ENCODE data around the gene PRKAG2.
"Not testable (repeated sequence)": the region's sequence is repeated elsewhere in the genome, so short reads cannot be mapped to it uniquely, and the experiment has no call there.

PRKAG2 gene

GRCh38 chr7:151601521-151602305 lies 275.2 kb downstream of the PRKAG2 start:
- DNase-seq: no peak

- DNase-seq: no peak
Observed at GRCh38 chr7:151600331-151600730, 276.6 kb downstream of the PRKAG2 start.

- peak; percentile 72 for DNase-seq
Observed at GRCh38 chr7:151599401-151600227, 277.3 kb downstream of the PRKAG2 start.

- DNase-seq: peak; percentile 85
Observed at GRCh38 chr7:151597541-151598444, 279.1 kb downstream of the PRKAG2 start.

DNA sequence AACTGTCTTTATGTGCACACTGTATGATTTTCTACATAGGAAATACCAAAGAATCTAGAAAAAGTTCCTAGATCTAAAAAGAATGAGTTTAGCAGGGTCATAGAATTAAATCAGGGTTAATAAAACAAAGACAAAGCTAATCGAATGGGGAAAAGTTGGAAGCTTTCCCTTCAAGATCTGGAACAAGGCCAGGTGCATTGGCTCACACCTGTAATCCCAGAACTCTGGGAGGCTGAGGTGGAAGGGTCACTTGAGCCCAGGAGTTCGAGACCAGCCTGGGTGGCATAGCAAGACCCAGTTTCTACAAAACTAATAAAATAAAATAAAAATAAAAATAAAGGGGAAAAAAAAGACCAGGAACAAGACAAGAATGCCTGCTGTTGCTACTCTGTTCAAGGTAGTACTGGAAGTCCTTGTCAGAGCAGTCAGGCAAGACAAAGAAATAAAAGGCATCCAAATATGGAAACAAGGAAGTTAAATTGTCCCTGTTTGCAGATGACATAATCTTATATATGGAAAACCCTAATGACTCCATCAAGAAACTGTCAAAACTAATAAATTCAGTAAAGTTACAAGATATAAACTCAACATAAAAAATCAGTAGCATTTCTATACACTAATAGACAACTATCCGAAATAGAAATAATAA lies 281.1 kb downstream of the PRKAG2 start:
- no peak for DNase-seq

DNA sequence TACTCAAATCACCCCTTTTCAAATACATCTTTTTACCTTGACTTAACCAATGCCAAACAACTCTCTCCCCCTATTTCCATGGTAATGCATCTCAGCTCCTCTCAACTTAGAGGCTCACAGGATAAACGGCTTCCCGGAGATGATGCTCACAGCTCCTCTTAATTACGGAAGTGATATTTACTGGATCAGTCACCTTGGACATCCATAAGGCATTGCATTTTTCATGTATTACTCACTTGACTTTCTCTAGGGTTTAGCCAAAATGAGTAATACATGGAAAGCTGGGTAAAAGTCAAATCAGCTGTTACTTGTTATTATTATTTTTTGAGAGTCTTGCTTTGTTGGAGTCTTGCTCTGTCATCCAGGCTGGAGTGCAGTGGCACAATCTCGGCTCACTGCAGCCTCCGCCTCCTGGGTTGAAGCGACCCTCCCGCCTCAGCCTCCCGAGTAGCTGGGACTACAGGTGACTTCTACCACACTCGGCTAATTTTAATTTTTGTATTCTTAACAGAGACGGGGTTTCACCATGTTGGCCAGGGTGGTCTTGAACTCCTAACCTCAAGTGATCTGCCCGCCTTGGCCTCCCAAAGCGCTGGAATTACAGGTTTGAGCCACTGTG lies 283.9 kb downstream of the PRKAG2 start:
- DNase-seq: no peak

DNA sequence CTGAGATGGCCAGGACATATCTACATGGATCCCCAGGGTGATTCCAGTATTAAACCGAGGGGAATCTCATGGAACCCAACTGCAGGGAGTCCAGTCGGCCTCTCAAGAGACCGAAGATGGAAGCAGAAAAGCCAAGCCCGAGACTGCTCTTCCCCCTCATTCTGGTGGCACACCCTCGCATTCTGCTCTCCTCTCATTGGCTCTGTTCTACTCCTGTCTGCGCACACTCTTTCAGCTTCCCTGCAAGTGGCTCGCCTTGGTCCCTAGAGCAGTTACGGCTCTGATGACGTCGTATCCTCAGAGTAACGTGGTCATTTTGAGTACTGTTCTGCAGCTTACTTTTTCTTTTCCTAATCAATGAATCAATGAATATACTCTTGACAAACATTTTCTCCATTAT lies 284.6 kb downstream of the PRKAG2 start:
- no peak for DNase-seq

- no peak for DNase-seq
Observed at GRCh38 chr7:151591866-151592265, 285.0 kb downstream of the PRKAG2 start.

DNA sequence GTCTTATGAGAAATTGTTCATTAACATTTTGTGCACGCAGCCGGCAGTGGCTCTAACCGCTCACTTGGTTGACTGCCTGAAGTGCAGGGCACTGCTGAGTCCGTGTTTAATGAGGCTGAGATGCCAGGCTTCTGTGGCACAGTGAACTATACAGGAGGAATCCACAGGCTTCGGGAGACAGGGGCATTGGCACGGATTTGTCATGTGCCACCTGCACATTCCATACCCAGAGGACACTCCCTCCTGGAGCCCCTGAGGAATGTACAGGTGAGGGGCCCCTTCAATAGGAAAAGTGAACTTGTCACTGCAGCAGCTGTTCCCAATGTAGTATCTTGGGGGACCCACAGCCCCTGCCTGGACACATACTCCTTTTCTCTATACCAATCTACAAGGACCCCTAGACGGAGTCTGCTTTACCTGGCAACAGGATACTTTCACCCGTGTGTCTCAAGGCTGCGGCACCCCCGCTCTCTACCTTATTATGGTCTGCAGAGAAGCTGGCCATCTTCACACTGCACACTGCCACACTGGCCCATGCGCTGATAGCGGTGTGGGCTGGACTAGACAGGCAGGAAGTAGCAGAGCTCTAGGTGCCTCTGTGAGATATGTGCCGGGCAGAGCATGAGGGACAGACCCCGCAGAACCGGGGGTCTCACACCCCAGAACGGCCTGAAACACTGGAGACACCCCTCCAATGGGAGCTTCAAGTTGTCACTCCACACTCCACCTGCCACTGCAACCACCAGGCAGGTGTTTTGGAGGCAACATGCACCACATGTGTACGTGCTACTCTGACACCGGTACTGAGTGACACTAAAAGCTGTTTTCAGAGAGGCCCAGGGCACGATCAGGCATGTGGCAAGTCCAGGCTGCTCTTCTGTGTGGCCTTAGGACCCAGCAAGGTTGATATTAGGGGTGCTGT lies 285.8 kb downstream of the PRKAG2 start:
- DNase-seq: no peak

GRCh38 chr7:151590071-151590849 lies 286.7 kb downstream of the PRKAG2 start:
- DNase-seq: no peak

GRCh38 chr7:151588982-151589381 lies 287.9 kb downstream of the PRKAG2 start:
- DNase-seq: no peak

DNA sequence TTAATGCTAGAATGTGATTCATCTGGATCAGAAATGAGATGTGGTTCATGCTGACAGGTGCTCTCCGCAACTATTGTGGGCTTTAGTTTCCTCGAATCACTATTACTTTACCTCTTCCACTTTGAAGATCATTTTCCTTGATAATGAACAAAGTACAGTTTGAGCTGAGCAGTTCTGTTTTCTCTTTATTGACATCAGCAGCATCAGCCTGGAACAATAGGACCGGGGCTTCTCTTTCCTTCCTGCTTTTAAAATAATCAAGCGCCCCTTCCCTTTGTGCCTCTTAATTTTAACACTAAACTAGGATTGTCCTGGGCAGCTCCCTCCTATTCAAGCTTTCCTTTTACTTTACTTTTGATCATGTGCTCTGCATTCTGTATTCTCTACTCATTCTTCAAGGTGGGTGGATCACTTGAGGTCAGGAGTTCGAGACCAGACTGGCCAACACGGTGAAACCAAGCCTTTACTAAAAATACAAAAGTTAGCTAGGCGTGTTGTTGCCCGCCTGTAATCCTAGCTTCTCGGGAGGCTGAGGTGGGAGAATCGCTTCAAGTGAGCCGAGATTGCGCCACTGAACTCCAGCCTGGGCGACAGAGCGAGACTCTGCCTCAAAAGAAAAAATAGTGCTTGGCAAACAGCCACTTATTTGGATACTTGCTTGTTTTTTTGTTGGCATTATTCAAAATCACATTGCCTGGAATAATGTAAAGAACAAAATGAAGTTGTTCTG lies 290.2 kb downstream of the PRKAG2 start:
- no peak for DNase-seq

- no peak for DNase-seq
Observed at GRCh38 chr7:151585744-151586393, 291.0 kb downstream of the PRKAG2 start.

GRCh38 chr7:151581741-151582140 lies 295.2 kb downstream of the PRKAG2 start:
- DNase-seq: no peak

- DNase-seq: no peak
Observed at GRCh38 chr7:151579644-151580043, 297.3 kb downstream of the PRKAG2 start.

DNA sequence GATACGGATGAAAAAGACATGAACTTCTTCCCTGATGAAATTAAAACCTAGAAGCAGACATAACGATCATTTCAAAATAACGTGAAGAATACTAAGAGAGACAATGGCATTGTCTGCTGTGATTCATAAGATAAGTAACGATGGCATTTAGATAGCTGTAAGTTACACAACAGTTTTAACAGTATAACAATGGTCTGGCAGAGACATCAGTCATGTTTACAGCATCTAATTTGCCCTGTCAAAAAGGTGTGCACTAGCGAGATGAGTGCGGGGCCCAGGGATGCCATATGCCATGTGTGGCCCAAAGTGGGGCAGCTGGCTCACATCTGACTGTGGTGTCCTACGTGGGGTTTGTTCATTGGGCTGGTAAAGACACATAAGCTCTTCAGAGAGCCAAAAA lies 301.5 kb downstream of the PRKAG2 start:
- no peak for DNase-seq

- DNase-seq: not testable (repeated sequence)
Observed at GRCh38 chr7:151573046-151573445, 303.9 kb downstream of the PRKAG2 start.

- DNase-seq: no peak
Observed at GRCh38 chr7:151572136-151572535, 304.8 kb downstream of the PRKAG2 start.

DNA sequence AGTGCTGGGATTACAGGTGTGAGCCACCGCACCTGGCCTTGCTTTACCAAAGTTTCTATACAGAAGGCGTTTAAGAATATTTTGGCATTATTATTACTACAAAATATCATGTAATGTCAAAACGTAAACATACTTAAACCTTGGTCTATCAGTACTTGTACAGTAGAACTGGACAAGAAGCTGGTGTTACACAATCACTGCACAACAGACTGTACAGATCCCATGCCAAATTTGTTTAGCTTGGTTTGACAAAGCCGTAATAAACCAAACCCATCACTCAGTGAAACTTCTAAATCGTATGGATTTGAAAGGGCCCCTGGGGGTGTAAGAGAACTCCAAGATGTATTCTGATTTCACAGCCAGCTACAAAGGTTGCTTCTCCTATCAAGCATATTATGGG lies 305.4 kb downstream of the PRKAG2 start:
- DNase-seq: no peak
